Dermis microvascular lymphatic vessel endothelial cell (primary cell): Measurements from ENCODE around the gene SEPSECS. TPM values are rescaled to one million over a fixed set of nuclear protein-coding genes. Genes with fewer than 3 reads are reported as not detected.

Source experiments
- DNase-seq, 2 donors: peaks; one replicate each; pipeline versions ENCODE4 v3.0.0 to v3.0.0-alpha.2; 2010; ENCODE audit warnings: low read depth in 2 of 2
- total RNA-seq: library from RNA; depleted of rRNA; stranded (reverse); fragments of >200 nt; gene quantifications from 2 replicates; pipeline ENCODE4 v1.2.1, GENCODE V29; 2014

Gene SEPSECS
- total RNA-seq, 1 donor from 2014 or later = 6.7 TPM

DNA sequence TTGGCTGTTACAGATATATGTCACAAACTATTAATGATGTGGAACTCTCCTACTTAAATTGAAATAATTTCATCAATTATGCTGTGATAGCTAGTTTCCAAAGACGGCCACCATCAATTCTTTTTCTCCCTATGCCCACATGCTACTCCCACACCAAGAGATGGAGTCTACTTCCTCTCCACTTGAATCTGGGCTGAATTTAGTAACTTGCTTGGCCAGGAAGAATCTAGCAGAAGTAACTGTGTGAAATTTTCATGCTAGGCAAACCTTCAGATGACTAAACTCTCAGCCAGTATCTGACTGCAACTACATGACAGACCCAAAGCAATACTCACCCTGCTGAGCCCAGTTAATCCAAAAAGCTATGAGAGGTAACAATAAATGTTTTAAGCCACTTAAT, 3.2 kb downstream of the SEPSECS start:
- DNase-seq = no peak

- no peak for DNase-seq
Observed at GRCh38 chr4:25155947-25156346, 4.3 kb downstream of the SEPSECS start.

- no peak for DNase-seq
Observed at GRCh38 chr4:25154594-25155265, 5.5 kb downstream of the SEPSECS start.

DNA sequence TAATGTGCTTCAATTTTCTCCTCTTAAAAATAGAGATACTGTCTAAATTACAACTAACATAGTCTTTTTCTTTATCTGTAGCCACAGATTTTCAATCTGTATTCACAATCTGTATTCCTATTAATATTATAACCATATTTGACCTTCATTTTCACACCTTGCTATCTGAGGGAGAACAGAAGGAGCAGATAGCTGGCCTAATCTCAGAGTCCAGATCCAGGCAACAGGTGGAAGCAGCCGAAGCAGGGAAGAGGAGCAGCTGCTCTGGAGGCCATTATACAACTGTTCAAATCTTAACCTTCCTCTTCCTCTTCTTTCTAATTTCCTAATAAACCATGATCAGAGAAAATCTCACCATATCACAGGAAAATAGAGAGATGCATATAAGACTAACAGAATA, 14.2 kb downstream of the SEPSECS start:
- DNase-seq = no peak

DNA sequence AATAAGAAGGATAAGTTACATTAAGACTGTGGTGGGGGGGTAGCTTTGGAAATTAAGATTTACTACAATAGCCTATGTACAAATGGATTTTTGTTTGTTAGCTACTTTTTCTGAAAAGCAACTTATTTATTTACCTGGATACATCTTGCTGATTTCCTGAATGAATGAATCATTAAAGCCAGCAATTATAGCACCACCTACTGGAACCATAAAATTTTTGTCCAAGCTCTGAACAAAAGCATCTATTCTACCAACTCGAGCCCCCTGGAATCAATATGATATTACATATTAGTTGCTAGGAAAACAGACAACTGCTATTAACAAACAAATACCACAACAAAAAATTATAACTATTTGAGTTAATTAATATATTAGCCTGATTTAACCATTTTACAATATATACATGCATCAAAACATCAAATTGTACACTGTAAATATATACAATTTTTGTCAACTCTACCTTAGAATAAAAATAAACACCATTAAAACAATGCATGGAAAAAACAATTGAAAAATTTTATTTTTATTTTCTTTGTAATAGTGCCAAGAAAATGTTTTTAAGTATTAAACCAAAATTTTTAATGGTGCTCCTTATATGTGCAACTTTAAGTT, 15.3 kb downstream of the SEPSECS start:
- DNase-seq = peak; percentile 23 to 47

- no peak for DNase-seq
Observed at GRCh38 chr4:25142468-25142867, 17.8 kb downstream of the SEPSECS start.

GRCh38 chr4:25141592-25141991, 18.7 kb downstream of the SEPSECS start:
- no peak for DNase-seq

DNA sequence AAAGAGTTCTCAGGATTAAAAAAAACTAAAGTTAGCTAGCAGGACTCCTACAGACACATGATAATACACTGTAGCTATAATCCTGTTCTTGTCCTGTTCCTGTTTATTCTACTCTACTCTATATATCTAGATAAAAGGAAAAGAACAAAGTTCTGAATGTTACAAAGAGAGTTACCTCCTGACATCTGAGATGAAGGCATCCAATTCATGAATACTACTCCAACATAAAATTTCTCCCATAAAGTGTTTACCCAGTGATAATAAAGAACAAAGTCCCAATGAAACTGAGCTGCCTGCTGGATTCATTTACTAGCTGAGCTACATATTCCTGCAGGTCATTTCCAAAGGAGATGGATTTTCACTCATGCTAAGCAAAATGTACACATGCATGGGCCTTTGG, 27.1 kb downstream of the SEPSECS start:
- DNase-seq = no peak

DNA sequence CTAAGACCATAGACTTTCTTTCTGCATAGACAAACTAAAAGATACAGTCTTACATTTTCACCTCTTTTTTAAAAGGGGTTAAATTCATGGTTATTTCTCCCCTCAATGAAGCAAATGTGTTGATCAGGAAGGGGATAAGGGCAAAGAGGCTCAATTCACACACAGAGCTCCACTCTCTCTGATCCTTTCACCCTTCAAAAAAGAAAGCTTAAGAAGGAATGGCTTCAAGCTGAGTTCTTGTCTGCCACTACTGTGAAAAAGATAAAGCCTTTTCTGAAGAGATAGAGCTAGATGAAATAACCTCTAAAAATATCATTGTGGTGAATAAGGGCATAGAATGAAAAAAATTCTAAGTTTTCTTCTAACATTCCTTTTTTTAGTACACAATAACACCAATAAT, 28.3 kb downstream of the SEPSECS start:
- no peak for DNase-seq

- DNase-seq = no peak
Observed at GRCh38 chr4:25131381-25131780, 28.9 kb downstream of the SEPSECS start.

GRCh38 chr4:25129917-25130316, 30.3 kb downstream of the SEPSECS start:
- DNase-seq = no peak

DNA sequence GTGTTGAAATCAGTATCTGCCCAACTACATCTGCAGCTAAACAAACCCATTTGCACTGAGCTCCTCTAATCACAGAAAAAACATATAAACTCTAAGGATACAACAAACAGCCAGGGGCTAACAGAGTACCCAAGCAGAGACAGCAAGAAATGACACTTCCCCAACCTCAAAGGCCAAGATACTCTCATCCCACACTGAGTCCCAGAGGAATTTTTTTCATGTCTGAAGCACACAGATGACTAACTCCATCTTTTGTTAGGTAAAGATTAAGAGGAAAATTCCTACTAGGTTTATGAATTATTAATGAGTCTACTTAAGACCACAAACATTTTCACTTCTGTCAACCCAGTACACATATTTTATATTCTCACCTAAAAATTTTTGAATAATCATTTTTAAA, 31.6 kb downstream of the SEPSECS start:
- no peak for DNase-seq

- DNase-seq = no peak
Observed at GRCh38 chr4:25123236-25123635, 37.0 kb downstream of the SEPSECS start.

DNA sequence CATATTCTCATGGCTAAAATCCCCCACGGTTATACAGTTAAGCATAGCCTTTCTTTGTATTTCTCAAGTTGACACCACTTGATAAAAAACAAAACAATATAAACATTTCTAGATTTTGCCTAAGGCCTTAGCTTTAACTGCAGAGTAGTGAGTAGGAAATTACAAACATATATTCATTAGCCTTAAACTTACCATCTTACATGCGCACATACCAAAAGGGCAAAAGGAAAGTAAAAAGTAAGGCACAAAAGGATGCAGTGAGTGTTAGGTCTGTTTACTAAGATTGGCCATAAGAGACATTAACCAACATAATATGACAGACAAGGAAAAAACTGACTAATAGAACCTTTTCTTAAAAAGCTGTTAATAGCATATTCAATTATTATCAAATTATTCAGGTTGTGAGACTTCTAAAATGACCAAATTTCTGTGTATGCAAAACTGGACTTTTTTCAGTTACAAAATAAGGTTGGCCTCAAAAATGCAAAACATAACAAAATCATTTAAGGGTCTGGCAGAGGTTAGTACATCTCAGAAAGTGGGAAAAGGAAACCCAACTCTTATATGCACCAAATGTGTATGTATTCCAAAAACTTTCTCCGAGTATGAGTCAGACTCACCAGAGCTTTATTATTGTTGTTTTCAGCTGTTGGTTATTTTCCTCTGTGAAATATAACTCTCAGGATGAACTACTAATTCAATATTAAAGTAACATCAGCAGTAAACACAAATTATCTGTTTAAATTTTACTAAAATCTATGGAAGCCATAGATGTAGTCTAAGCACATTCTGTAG, 39.9 kb downstream of the SEPSECS start:
- no peak for DNase-seq

DNA sequence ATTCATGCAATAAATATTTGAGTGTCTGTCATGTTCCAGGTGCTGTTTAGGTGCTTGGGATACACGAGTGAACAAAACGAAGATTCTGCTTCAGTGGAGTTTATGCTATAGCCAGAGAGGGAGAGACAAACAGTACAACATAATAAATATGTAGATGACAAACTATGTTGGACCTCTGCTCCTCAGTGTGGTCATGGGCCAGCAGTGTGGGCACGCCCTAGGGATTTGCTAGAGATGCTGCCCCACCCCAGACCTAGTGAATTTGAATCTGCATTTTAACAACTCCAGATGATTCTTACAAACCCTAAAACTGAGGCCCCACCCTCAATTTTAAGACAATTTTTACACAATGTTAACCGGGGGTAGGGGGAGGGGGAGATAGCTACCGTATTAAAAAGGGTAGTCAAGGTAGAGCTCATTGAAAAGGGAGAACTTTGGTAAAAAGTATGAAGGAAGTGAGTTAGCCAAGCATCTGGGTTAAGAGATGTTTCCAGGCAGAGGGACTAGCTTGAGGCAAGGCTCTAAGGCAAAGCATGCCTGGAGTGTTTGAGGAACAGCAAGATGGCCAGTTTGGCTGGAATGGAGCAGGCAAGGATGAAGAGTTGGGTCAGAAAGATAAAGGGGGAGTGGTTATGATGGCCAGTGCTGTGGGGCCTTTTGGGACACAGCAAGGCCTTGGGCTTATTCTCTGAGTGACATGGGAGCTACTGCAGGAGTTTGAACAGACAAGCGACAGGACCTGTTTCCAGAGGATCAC, 42.4 kb downstream of the SEPSECS start:
- no peak for DNase-seq

GRCh38 chr4:25117274-25117673, 43.0 kb downstream of the SEPSECS start:
- DNase-seq = no peak

- DNase-seq = peak in 1 of 2 donors; percentile 21
Observed at GRCh38 chr4:25113915-25114904, 46.0 kb downstream of the SEPSECS start.

DNA sequence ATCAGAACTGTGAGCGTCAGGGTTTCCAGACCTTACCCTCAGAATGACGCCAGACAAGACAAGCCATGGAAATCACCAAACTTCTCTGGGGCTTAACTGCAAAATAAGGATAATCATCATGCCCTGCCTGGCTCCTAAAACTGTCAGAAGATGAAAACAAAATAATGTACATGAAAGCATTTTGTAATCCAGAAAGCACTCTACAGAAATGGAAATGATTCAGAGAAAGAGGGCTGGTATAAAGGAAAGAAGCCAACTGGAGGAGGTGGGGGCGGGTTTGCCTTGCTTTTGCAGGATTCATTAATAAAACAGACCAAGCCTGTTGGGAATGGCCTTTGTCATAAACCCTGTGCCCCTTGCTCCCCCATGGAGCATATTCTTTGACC, 47.3 kb downstream of the SEPSECS start:
- no peak for DNase-seq

GRCh38 chr4:25112366-25112994, 47.8 kb downstream of the SEPSECS start:
- no peak for DNase-seq

- DNase-seq = no peak
Observed at GRCh38 chr4:25111648-25112196, 48.5 kb downstream of the SEPSECS start.
